ENCODE data around the gene TRPC3.

GRCh38 chr4:121960818-121961217, 9.0 kb upstream of the TRPC3 start:
- TF ChIP-seq ZNF565 (CRISPR knock-in tag; conservative IDR thresholded peaks at IDR 0.05; ENCODE audit: low read depth) (no peak), POU6F1 (CRISPR knock-in tag; IDR thresholded peaks at IDR 0.05; ENCODE audit: borderline replicate concordance, low read depth) (no peak), TCF4 (CRISPR knock-in tag; IDR thresholded peaks at IDR 0.05; ENCODE audit: borderline replicate concordance) (no peak), ZFP30 (CRISPR knock-in tag; IDR thresholded peaks at IDR 0.05) (no peak), CREB5 (CRISPR knock-in tag; IDR thresholded peaks at IDR 0.05; ENCODE audit: low read depth) (no peak), TSHZ2 (CRISPR knock-in tag; IDR thresholded peaks at IDR 0.05) (no peak)

Data from SK-N-SH treated with all-trans-retinoic acid at 6 μM for 48 hours (cell line).